GM19455 (cell line): ENCODE results near the gene DUSP3.
A peak's percentile ranks its signal among the peaks of the same experiment; 100 is the strongest.

ENCODE experiments used
- ATAC-seq: cut with Tn5 transposase; IDR thresholded peaks from one replicate; pipeline ENCODE4 v1.9.1; 2021; ENCODE audit not compliant: unreplicated experiment

DUSP3 gene

GRCh38 chr17:43778337-43779144 lies at the start of gene DUSP3:
Gene DUSP3 (minus strand): TSS chr17:43778977. CDS start chr17:43778924, 53 bp downstream.
- peak; percentile 65 for ATAC-seq

- no peak for ATAC-seq
Observed at GRCh38 chr17:43827596-43827995, 48.8 kb upstream of the DUSP3 start.

GRCh38 chr17:43826206-43826605 lies 47.4 kb upstream of the DUSP3 start:
- no peak for ATAC-seq

- no peak for ATAC-seq
Observed at GRCh38 chr17:43825567-43825966, 46.8 kb upstream of the DUSP3 start.

- ATAC-seq: no peak
Observed at GRCh38 chr17:43823350-43824084, 44.7 kb upstream of the DUSP3 start.

GRCh38 chr17:43822570-43823190 lies 43.9 kb upstream of the DUSP3 start:
- ATAC-seq: no peak

GRCh38 chr17:43820759-43821158 lies 42.0 kb upstream of the DUSP3 start:
- ATAC-seq: no peak

- ATAC-seq: no peak
Observed at GRCh38 chr17:43818966-43819365, 40.2 kb upstream of the DUSP3 start.

GRCh38 chr17:43817826-43818225 lies 39.0 kb upstream of the DUSP3 start:
- ATAC-seq: no peak

- no peak for ATAC-seq
Observed at GRCh38 chr17:43816336-43817320, 37.9 kb upstream of the DUSP3 start.

GRCh38 chr17:43814714-43815113 lies 35.9 kb upstream of the DUSP3 start:
- ATAC-seq: no peak

- ATAC-seq: no peak
Observed at GRCh38 chr17:43814026-43814425, 35.2 kb upstream of the DUSP3 start.

GRCh38 chr17:43813386-43813785 lies 34.6 kb upstream of the DUSP3 start:
- no peak for ATAC-seq

GRCh38 chr17:43812396-43813265 lies 33.9 kb upstream of the DUSP3 start:
- ATAC-seq: no peak

GRCh38 chr17:43810823-43811222 lies 32.0 kb upstream of the DUSP3 start:
- ATAC-seq: no peak

GRCh38 chr17:43810226-43810715 lies 31.5 kb upstream of the DUSP3 start:
- ATAC-seq: no peak

GRCh38 chr17:43809121-43809520 lies 30.3 kb upstream of the DUSP3 start:
- no peak for ATAC-seq

- ATAC-seq: no peak
Observed at GRCh38 chr17:43808076-43808475, 29.3 kb upstream of the DUSP3 start.

- no peak for ATAC-seq
Observed at GRCh38 chr17:43805117-43805516, 26.3 kb upstream of the DUSP3 start.

- no peak for ATAC-seq
Observed at GRCh38 chr17:43803758-43804157, 25.0 kb upstream of the DUSP3 start.
